OCI-LY1 (cell line): ENCODE data around the gene TAS2R3.
"Not testable (repeated sequence)": the region's sequence is repeated elsewhere in the genome, so short reads cannot be mapped to it uniquely, and the experiment has no call there.

ENCODE experiments used
- H2AFZ ChIP-seq: fragments of 200-600 bp; sonication (generic), shearing (Covaris generic); 2 replicates; pipeline ENCODE4 v1.6.0; 2014; ENCODE audit warnings: antibody characterized with exemption, mild to moderate bottlenecking, low read length
- H3F3A ChIP-seq: fragments of 200-600 bp; sonication (generic), shearing (Covaris generic); 2 replicates; pipeline ENCODE4 v1.6.0; 2014; ENCODE audit warnings: mild to moderate bottlenecking, antibody characterized with exemption, low read length, moderate library complexity; ENCODE audit not compliant: insufficient read depth
- H3K27ac ChIP-seq: fragments of 200-600 bp; sonication (generic); 2 replicates; pipeline ENCODE4 v1.5.1; 2014; ENCODE audit warnings: low read length, mixed run types, mild to moderate bottlenecking, low read depth; ENCODE audit not compliant: poor library complexity, severe bottlenecking
- H3K27me3 ChIP-seq: fragments of 200-600 bp; sonication (generic); 2 replicates; pipeline ENCODE4 v1.6.0; 2014; ENCODE audit warnings: antibody characterized with exemption, mild to moderate bottlenecking, low read length, moderate library complexity; ENCODE audit not compliant: insufficient read depth
- H3K36me3 ChIP-seq: fragments of 200-600 bp; sonication (generic); 2 replicates; pipeline ENCODE4 v1.6.1; 2014; ENCODE audit warnings: mild to moderate bottlenecking, antibody characterized with exemption, low read length, moderate library complexity, mixed read lengths; ENCODE audit not compliant: insufficient read depth
- H3K4me1 ChIP-seq: fragments of 200-600 bp; sonication (generic); 2 replicates; pipeline ENCODE4 v1.5.1; 2014; ENCODE audit warnings: mild to moderate bottlenecking, low read length, moderate library complexity; ENCODE audit not compliant: insufficient read depth, severe bottlenecking
- H3K4me2 ChIP-seq: fragments of 200-600 bp; sonication (generic), shearing (Covaris generic); 2 replicates; pipeline ENCODE4 v1.6.1; 2014; ENCODE audit warnings: low read length
- H3K4me3 ChIP-seq: fragments of 200-600 bp; sonication (generic); 2 replicates; pipeline ENCODE4 v1.5.1; 2014; ENCODE audit warnings: low read length, low read depth, mild to moderate bottlenecking, mixed read lengths; ENCODE audit not compliant: poor library complexity, severe bottlenecking
- H3K79me2 ChIP-seq: fragments of 200-600 bp; shearing (Covaris generic); 2 replicates; pipeline ENCODE4 v1.6.1; 2016; ENCODE audit warnings: mixed run types, low read length, mixed read lengths; ENCODE audit not compliant: insufficient read depth
- H3K9ac ChIP-seq: fragments of 200-600 bp; sonication (generic), shearing (Covaris generic); 2 replicates; pipeline ENCODE4 v1.6.1; 2014; ENCODE audit warnings: mild to moderate bottlenecking, low read length, mixed read lengths
- H3K9me2 ChIP-seq: fragments of 200-600 bp; sonication (generic), shearing (Covaris generic); 2 replicates; pipeline ENCODE4 v1.6.1; 2014; ENCODE audit warnings: low read depth, mild to moderate bottlenecking, low read length, mixed read lengths
- H3K9me3 ChIP-seq: fragments of 200-600 bp; shearing (Covaris generic); 2 replicates; pipeline ENCODE4 v1.6.1; 2014; ENCODE audit warnings: low read length, mixed read lengths
- H4K20me1 ChIP-seq: fragments of 200-600 bp; sonication (generic), shearing (Covaris generic); 2 replicates; pipeline ENCODE4 v1.6.0; 2016; ENCODE audit warnings: mild to moderate bottlenecking, low read length; ENCODE audit not compliant: insufficient read depth
- CTCF ChIP-seq: fragments of 200-600 bp; sonication (generic), shearing (Covaris generic); IDR thresholded peaks from 2 replicates; pipeline ENCODE4 v1.5.1; 2017; ENCODE audit warnings: mild to moderate bottlenecking, antibody characterized with exemption, low read length, moderate library complexity, mixed read lengths
- EZH2 ChIP-seq: fragments of 200-600 bp; sonication (generic), shearing (Covaris generic); IDR thresholded peaks from 2 replicates; pipeline ENCODE4 v1.8.0; 2017; ENCODE audit warnings: borderline replicate concordance, mixed run types, mild to moderate bottlenecking, antibody characterized with exemption, low read length, moderate library complexity, mixed read lengths

The TAS2R3 gene

DNA sequence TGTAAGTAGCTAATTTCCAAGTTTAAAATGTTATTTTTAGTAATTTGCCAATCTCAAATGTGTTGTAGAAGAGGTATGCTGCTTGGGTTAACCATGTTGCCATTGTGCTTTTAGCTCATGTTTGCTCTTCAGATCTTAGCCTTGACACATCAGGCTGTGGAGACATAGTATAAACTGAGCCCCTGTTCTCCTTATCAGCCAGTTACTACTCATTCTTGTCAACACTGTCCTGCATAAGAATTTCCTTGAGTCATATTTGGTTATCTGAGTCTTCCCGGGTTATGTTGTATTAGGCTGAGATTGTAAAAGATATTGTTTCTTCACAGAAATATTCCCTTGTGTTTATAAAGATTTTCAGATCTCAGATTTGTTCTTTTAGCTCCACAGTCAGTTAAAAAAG lies 21.7 kb upstream of the TAS2R3 start:
- Histone ChIP-seq H3K9me3 (no peaks in the 10 kb centered on the region), H3K27ac (no peak overlapping the region), H2AFZ (no peak overlapping the region), H3K27me3 (no peaks in the 10 kb centered on the region), H3K9ac (no peak overlapping the region), H3K4me1 (peaks cover 22% of the 10 kb centered on the region), H3K79me2 (peaks cover 29% of the 10 kb centered on the region), H3K4me3 (no peak overlapping the region), H3K4me2 (no peak overlapping the region), H4K20me1 (no peaks in the 10 kb centered on the region), H3F3A (no peaks in the 10 kb centered on the region), H3K9me2 (no peaks in the 10 kb centered on the region), H3K36me3 (peaks cover 77% of the 10 kb centered on the region)
- TF ChIP-seq EZH2 (no peak), CTCF (no peak)

DNA sequence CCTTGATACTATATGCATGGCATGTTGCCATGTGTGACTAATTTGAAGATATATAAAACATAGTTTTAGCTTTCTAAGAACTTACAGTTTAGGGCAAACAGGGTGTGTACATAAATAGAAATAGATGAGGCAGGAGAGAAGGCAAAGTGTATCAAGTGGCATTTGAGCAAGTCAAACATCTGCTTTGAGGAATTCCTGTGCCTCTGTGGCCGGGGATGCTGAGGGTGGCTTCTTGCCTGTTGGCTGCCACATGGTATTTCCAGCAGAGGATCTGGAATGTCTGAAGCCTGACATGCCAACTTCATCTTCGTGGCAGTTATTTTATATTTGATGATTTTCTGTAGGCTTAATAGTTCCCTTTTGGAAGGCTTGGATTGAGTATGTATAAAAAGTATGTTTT lies 19.8 kb upstream of the TAS2R3 start:
- no peaks in the 10 kb centered on the region for H3K9me3 ChIP-seq
- peaks cover 16% of the 10 kb centered on the region for H3K4me1 ChIP-seq
- no peak overlapping the region for H3K27ac ChIP-seq
- no peaks in the 10 kb centered on the region for H3K9me2 ChIP-seq
- H4K20me1 ChIP-seq, result no peaks in the 10 kb centered on the region
- no peak overlapping the region for H2AFZ ChIP-seq
- H3F3A ChIP-seq, result no peaks in the 10 kb centered on the region
- peaks cover 96% of the 10 kb centered on the region for H3K36me3 ChIP-seq
- TF ChIP-seq EZH2 (no peak), CTCF (no peak)
- H3K79me2 ChIP-seq, result peaks cover 20% of the 10 kb centered on the region
- no peak overlapping the region for H3K4me3 ChIP-seq
- no peak overlapping the region for H3K9ac ChIP-seq
- H3K4me2 ChIP-seq, result no peak overlapping the region
- no peaks in the 10 kb centered on the region for H3K27me3 ChIP-seq

DNA sequence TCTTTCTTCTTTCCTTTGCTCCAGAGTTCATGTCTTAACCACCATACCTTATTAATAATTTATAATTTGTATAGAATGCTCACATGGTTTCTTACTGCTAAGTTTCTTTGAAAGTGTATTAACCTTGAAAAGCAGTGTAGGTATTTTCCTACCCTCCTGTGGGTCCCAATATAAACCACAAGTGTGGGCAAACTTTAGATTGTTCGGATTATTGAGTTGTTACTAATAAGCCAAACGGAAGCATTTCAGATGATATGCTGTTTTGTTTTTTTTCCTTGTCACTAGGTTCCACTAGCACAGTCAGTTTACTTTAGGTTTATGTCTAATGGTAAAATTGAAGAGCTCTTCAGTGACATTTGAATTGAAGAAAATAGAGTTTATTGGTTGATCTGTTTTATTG lies 15.5 kb upstream of the TAS2R3 start:
- no peak overlapping the region for H3K9ac ChIP-seq
- H3F3A ChIP-seq, result no peaks in the 10 kb centered on the region
- H3K9me2 ChIP-seq, result no peaks in the 10 kb centered on the region
- TF ChIP-seq CTCF, result no peak
- no peak for TF ChIP-seq EZH2
- H3K27me3 ChIP-seq, result no peaks in the 10 kb centered on the region
- no peak overlapping the region for H2AFZ ChIP-seq
- H3K4me2 ChIP-seq, result no peak overlapping the region
- peaks cover 100% of the 10 kb centered on the region for H3K36me3 ChIP-seq
- H4K20me1 ChIP-seq, result no peaks in the 10 kb centered on the region
- no peaks in the 10 kb centered on the region for H3K79me2 ChIP-seq
- H3K4me1 ChIP-seq, result no peaks in the 10 kb centered on the region
- no peak overlapping the region for H3K27ac ChIP-seq
- H3K4me3 ChIP-seq, result no peak overlapping the region
- H3K9me3 ChIP-seq, result peaks cover 16% of the 10 kb centered on the region

GRCh38 chr7:141751904-141752303 lies 12.0 kb upstream of the TAS2R3 start:
- not testable (repeated sequence) for H3K4me2 ChIP-seq, H4K20me1 ChIP-seq, H3K27me3 ChIP-seq, H3K9ac ChIP-seq, H3K4me3 ChIP-seq, H3F3A ChIP-seq, H3K4me1 ChIP-seq, H3K27ac ChIP-seq, H3K9me2 ChIP-seq, H3K79me2 ChIP-seq, H2AFZ ChIP-seq
- Histone ChIP-seq H3K36me3 (peaks cover 97% of the 10 kb centered on the region), H3K9me3 (peaks cover 16% of the 10 kb centered on the region)
